Measurements from ENCODE around the gene MSTN. TPM values are rescaled to one million over a fixed set of nuclear protein-coding genes. Genes with fewer than 3 reads are reported as not detected.

MSTN gene
- total RNA-seq, 1 donor from 2014 or later, result not detected

- DNase-seq (ENCODE audit: low read depth), result peak; percentile 27
- TF ChIP-seq CTCF (conservative IDR thresholded peaks at IDR 0.05; ENCODE audit: low read depth, low read length), result peak; percentile 88
- H3K4me3 ChIP-seq (ENCODE audit: low read depth, low read length), result no peak overlapping the region
Observed at GRCh38 chr2:190088917-190089316, 26.4 kb upstream of the MSTN start.

GRCh38 chr2:190084704-190085103 is 22.2 kb upstream of the MSTN start:
- peak; percentile 12 for TF ChIP-seq CTCF (conservative IDR thresholded peaks at IDR 0.05; ENCODE audit: low read depth, low read length)
- no peak for DNase-seq (ENCODE audit: low read depth)
- H3K4me3 ChIP-seq (ENCODE audit: low read depth, low read length), result no peak overlapping the region

- no peak overlapping the region for H3K4me3 ChIP-seq (ENCODE audit: low read depth, low read length)
- TF ChIP-seq CTCF (conservative IDR thresholded peaks at IDR 0.05; ENCODE audit: low read depth, low read length), result no peak
- no peak for DNase-seq (ENCODE audit: low read depth)
Observed at GRCh38 chr2:190082118-190082517, 19.6 kb upstream of the MSTN start.

GRCh38 chr2:190080527-190081049 is 18.1 kb upstream of the MSTN start:
- no peak overlapping the region for H3K4me3 ChIP-seq (ENCODE audit: low read depth, low read length)
- no peak for DNase-seq (ENCODE audit: low read depth)
- no peak for TF ChIP-seq CTCF (conservative IDR thresholded peaks at IDR 0.05; ENCODE audit: low read depth, low read length)

- no peak for DNase-seq (ENCODE audit: low read depth)
- TF ChIP-seq CTCF (conservative IDR thresholded peaks at IDR 0.05; ENCODE audit: low read depth, low read length), result no peak
- no peak overlapping the region for H3K4me3 ChIP-seq (ENCODE audit: low read depth, low read length)
Observed at GRCh38 chr2:190079160-190079559, 16.6 kb upstream of the MSTN start.

DNA sequence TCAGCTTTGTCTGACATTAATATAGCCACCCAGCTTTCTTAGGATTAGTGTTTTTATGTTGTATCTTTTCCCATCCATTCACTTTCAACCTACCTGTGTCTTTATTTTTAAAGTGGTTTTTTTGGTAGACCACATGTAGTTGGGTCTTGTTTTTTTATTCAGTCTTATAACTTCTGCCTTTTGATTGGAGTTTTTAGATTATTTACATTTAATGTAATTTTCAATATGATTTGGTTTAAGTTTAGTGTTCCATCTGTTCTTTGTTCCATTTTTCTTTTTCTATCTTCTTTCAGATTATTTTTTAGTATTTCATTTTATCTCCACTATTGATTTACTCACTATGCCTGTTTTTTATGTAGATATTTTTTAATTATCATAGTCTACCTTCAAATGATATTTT is 13.1 kb upstream of the MSTN start:
- DNase-seq (ENCODE audit: low read depth), result no peak

More for the DNA sequence above, 13.1 kb upstream of the MSTN start:
- no peak for TF ChIP-seq CTCF (conservative IDR thresholded peaks at IDR 0.05; ENCODE audit: low read depth, low read length)
- no peak overlapping the region for H3K4me3 ChIP-seq (ENCODE audit: low read depth, low read length)

Measured in epithelial cell of proximal tubule (primary cell).